GM19328 (cell line): Measurements from ENCODE around the gene PDE4A.
"Not testable (repeated sequence)": the region's sequence is repeated elsewhere in the genome, so short reads cannot be mapped to it uniquely, and the experiment has no call there.

ENCODE experiments used
- ATAC-seq: cut with Tn5 transposase; IDR thresholded peaks from one replicate; pipeline ENCODE4 v1.9.1; 2021; ENCODE audit warnings: mild to moderate bottlenecking, moderate library complexity; ENCODE audit not compliant: unreplicated experiment

Gene PDE4A

GRCh38 chr19:10420444-10421239 lies at the start of gene PDE4A:
TSS of gene PDE4A (plus strand) at chr19:10420538. CDS start at chr19:10420765, 227 bp downstream.
- ATAC-seq: no peak

- no peak for ATAC-seq
Observed at GRCh38 chr19:10372690-10373089, 47.6 kb upstream of the PDE4A start.

GRCh38 chr19:10374931-10375330 lies 45.4 kb upstream of the PDE4A start:
- no peak for ATAC-seq

- ATAC-seq: not testable (repeated sequence)
Observed at GRCh38 chr19:10377140-10377640, 43.1 kb upstream of the PDE4A start.

- ATAC-seq: no peak
Observed at GRCh38 chr19:10378124-10378523, 42.2 kb upstream of the PDE4A start.

GRCh38 chr19:10379880-10380312 lies 40.4 kb upstream of the PDE4A start:
- ATAC-seq: no peak

GRCh38 chr19:10380313-10381102 lies 39.8 kb upstream of the PDE4A start, which contains the start of gene TYK2:
TSS of gene TYK2 (minus strand) at chr19:10380572. CDS start at chr19:10378406, 2,166 bp downstream.
- peak; percentile 93 for ATAC-seq

GRCh38 chr19:10383223-10383499 lies 37.2 kb upstream of the PDE4A start:
- ATAC-seq: not testable (repeated sequence)

- no peak for ATAC-seq
Observed at GRCh38 chr19:10384580-10384979, 35.8 kb upstream of the PDE4A start.

- ATAC-seq: no peak
Observed at GRCh38 chr19:10388957-10389356, 31.4 kb upstream of the PDE4A start.

GRCh38 chr19:10389863-10390262 lies 30.5 kb upstream of the PDE4A start:
- ATAC-seq: no peak

GRCh38 chr19:10390652-10391286 lies 29.6 kb upstream of the PDE4A start:
- no peak for ATAC-seq

- ATAC-seq: no peak
Observed at GRCh38 chr19:10392120-10392519, 28.2 kb upstream of the PDE4A start.

- no peak for ATAC-seq
Observed at GRCh38 chr19:10393137-10393536, 27.2 kb upstream of the PDE4A start.

- no peak for ATAC-seq
Observed at GRCh38 chr19:10395003-10395402, 25.3 kb upstream of the PDE4A start.

- no peak for ATAC-seq
Observed at GRCh38 chr19:10395436-10395835, 24.9 kb upstream of the PDE4A start.

- ATAC-seq: no peak
Observed at GRCh38 chr19:10395917-10396316, 24.4 kb upstream of the PDE4A start.

GRCh38 chr19:10398819-10399218 lies 21.5 kb upstream of the PDE4A start:
- ATAC-seq: no peak

GRCh38 chr19:10399340-10399739 lies 21.0 kb upstream of the PDE4A start:
- not testable (repeated sequence) for ATAC-seq

GRCh38 chr19:10399878-10400277 lies 20.5 kb upstream of the PDE4A start:
- no peak for ATAC-seq

- no peak for ATAC-seq
Observed at GRCh38 chr19:10402441-10403038, 17.8 kb upstream of the PDE4A start.
